ENCODE measurements around the gene RRP12.
A peak's percentile ranks its signal among the peaks of the same experiment; 100 is the strongest.

The RRP12 gene

DNA sequence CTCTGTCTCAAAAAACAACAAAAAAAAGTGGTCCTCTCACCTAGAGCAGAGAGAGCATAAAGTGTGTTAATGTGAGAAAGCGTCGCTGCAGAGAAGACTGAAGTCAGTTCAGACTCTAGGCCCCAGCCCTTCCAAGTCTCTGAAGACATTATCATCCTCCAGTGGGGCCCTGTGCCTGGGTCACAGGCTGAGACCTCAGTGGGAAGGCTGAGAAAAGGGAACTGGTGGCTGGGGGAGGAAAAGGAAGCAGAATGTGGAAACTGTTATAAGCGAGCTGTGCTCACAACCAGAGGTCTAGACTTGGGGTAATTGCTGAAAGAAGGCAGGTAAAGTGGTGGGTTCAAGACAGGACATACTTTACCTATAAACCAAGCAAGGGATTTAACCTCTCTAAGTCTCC, 4.9 kb upstream of the RRP12 start:
- no peak for DNase-seq

DNA sequence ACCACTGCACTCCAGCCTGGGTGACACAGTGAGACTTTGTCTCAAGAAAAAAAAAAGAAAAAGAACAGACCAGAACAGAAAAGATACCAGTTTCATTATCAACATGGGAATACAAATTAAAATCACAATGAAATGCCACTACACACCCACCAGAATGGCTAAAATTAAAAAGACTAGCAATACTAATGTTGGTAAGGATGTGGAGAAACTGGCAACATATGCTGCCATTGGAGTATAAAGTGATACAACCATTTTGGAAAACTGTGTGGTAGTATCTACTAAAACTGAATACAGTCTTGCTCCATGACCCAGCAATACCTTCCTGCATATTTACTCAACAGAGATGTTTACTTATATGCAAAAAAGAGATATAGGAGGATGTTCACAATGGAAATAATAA, 2.9 kb upstream of the RRP12 start:
- DNase-seq = no peak

DNA sequence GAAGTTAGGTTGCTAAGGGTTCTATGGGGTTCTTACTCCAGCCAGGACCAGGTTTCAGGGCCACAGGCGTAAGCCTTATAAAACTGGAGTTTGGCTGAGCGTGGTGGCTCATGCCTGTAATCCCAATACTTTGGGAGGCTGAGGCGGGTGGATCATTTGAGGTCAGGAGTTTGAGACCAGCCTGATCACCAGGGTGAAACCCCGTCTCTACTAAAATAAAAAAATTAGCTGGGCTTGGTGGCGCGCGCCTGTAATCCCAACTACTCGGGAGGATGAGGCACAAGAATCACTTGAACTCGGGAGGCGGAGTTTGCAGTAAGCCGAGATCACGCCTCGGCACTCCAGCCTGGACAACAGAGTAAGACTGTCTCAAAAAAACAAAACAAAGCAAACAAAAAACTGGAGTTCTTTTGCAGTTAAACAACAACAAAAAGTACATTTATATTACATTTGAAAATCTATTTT, 347 bp upstream of the RRP12 start:
- no peak for DNase-seq

DNA sequence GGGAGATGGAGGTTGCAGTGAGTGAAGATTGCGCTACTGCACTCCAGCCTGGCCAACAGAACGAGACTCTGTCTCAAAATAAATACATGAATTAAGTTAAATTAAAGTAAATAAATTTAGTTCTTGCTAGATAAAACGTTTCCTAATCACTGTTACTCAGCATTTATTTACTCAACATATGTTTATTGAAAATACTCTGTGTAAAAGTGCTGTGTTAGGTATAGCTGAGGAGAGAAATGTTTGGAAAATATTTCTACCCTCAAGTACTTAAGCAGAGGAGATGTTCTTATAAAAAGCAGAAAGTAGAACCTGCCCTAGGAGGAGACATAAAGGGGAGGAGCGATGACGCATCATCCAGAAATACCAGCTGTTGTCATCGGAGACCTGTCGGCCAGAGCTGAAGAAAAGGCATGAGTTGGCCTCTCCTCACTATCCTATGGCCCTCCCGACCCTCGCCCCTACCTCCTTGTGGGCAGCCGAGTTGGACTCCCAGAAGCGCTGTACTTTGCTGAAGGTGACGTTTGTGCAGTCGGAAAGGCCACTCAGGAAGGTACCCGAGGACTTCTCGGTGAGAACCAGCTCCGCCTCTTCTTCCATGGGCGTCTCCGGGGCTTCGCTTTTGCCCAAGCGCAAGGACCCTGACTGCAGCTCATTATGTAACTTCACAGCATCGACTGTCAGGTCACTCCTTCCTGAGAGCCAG, 1.1 kb downstream of the RRP12 start:
- peak; percentile 47 for DNase-seq

DNA sequence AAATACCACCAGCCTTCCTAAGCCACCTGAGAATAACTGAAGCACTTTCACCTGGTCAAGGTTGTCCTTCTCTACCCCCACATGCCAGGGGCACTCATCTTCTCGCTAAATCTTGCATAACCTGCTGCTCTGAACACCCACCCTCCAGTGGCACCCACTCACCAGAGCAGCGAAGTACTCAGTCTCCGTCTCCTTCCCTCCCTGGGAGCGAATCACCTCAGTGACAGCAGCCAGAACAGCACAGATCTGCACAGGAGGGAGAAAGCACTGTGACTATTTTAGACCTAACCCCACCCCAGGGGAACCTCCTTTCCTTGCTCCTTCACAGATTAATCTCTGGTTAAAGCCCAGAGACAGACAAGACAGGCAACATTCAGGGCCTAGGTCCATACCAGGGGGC, 5.1 kb downstream of the RRP12 start:
- DNase-seq = no peak

DNA sequence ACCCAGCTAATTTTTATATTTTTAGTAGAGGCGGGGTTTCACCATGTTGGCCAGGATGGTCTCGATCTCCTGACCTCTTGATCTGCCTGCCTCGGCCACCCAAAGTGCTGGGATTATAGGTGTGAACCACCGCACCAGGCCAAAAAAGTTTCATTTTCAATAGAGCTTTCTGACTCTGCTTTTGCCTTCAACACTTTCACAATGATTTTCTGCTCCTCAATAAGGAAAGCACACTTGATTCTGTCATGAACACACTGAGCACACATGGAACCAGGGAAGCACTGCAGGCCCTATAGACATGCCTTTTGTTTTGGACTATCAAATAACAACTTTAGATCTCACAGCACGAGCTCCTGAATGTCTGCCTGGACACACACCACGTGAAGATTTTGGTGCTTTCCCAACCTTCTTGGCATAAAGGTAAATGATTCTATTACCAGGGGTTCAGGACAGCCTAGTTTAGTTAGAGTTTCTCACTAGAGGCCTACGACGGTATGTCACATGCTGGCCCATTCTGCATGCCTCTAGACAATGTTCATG, 8.0 kb downstream of the RRP12 start:
- no peak for DNase-seq

DNA sequence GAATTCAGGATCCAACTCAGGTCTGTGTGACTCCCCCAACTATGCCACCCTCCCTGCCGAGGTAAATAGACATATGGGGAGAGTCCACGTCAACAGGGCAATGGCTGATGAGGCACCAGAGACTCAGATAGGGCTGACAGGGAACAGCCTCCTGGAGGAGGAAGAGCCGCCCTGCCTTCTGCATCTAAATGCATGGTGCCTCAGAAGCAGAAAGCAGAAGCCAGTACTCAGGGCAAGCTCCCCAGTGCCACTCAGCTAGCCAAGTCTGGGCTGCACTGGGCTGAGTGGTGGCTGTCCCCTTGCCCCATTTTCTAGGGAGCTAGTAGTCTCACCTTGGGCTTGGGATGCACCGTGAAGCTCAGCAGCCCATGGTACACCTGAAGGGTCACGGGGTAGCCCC, 11.0 kb downstream of the RRP12 start:
- no peak for DNase-seq

DNA sequence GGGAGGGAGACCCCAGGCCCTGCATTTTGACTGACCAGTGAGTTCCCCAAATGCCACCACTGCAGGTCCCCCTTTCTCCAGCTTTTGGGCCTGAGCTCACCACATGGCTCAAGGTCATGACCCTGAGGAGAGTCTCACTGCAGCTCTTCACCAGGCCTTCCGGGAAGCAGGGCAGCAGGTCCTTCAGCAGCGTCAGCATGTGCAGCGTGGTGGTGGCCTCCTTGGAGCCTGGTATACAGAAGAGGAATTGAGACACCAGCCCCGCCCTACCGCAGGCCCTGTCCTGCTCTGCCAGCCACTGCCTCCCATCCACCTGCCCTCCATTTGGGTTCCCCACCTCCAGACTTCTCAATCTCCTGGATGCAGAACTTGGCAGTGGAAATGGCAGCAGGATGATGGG, 13.0 kb downstream of the RRP12 start:
- DNase-seq = no peak

DNA sequence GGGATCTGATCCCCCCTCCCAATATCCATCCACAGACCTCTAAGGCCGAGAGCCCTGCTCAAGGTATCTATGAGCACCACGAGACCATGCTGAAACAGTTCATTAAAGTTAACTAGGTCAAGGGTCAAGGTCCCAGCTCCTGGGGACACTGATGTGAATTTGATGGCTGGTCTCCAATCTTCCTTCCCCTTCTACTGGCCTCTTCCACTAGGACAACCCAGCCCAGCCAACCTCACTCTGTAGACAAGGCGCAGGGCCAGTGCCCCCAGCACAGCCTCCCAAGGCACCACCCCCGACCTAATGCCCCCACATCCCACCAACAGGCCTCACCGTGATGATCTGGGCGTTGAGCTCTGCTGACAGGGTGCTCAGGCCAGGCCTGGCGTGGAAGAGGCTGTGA, 15.6 kb downstream of the RRP12 start:
- no peak for DNase-seq

DNA sequence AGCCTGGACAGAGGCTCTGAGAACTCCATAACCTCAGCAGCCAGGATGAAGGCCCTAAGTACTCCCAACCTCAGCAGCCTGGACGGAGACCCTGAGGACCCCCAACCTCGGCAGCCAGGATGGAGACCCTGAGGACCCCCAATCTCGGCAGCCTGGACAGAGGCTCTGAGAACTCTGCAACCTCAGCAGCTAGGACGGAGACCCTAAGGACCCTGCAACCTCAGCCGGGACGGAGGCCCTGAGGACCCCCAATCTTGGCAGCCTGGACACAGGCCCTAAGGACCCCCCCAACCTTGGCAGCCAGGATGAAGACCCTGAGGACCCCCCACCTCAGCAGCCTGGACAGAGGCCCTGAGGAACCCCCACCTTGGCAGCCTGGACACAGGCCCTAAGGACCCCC, 16.5 kb downstream of the RRP12 start:
- DNase-seq = no peak

DNA sequence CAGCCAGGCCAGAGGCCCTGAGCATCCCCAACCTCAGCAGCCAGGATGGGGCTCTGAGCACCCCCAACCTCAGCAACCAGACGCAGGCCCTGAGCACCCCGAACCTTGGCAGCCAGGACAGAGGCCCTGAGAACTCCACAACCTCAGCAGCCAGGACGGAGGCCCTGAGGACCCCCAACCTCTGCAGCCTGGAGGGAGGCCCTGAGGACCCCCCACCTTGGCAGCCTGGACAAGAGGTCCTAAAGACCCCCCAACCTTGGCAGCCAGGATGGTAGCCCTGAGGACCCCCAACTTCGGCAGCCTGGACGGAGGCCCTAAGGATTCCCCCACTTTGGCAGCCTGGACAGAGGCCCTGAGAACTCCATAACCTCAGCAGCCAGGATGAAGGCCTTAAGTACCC, 17.0 kb downstream of the RRP12 start:
- no peak for DNase-seq

DNA sequence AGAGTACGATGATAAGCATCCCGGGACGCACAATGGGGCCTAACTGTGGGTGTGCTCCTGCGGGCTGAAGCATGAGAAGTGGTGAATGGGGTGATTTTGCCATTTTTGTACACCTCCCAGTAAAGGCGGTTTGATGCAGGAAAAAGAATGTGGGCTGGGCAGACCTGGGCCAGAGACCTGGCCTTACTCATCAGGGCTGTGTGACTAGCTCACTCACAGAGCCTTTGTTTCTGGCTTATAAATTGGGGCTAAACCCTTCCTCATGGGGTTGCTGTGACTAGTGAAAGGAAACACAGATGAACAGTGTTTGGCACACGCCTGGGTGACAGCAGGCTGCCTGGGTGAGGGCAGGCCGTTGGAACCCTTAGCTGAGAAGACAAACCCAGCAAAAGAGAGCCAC, 18.0 kb downstream of the RRP12 start:
- DNase-seq = no peak

DNA sequence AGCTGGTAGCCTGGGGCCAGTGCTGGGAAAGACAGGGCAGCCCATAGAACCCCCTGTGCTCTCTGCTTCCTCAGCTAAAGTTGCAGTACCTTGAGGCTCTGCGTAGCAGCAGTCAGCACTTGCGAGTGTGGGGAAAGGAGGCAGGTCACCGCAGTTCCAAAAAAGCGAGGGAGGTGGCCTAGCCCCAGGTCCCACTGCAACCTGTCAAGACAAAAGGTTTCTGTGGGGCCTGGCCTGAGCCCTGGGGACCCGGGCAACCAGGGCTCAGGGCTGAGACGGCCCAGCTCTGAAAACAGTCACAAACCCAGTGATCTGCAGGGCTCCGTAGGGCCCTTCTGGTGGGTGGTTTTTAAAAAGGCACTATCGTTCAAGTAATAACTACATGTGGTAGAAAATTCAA, 19.5 kb downstream of the RRP12 start:
- no peak for DNase-seq

DNA sequence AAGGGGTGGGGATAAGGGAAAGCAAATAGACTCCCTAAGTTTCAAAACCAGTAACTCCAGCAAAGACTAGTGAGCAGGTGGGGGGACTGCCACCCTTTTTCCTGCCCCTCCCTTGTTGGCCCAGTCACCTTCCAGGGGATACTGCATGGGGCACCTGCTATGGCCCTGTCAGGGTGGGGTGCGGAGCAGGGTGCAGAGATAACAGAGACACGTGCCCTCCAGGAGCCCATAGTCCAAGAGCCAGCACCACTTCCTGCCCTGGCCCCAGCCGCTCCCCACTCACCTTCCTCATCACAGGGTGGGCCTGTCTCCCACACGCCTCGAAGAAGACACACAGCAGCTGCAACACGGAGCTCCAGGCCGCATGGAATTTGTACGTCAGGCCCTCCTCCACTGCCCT, 20.6 kb downstream of the RRP12 start:
- DNase-seq = no peak

DNA sequence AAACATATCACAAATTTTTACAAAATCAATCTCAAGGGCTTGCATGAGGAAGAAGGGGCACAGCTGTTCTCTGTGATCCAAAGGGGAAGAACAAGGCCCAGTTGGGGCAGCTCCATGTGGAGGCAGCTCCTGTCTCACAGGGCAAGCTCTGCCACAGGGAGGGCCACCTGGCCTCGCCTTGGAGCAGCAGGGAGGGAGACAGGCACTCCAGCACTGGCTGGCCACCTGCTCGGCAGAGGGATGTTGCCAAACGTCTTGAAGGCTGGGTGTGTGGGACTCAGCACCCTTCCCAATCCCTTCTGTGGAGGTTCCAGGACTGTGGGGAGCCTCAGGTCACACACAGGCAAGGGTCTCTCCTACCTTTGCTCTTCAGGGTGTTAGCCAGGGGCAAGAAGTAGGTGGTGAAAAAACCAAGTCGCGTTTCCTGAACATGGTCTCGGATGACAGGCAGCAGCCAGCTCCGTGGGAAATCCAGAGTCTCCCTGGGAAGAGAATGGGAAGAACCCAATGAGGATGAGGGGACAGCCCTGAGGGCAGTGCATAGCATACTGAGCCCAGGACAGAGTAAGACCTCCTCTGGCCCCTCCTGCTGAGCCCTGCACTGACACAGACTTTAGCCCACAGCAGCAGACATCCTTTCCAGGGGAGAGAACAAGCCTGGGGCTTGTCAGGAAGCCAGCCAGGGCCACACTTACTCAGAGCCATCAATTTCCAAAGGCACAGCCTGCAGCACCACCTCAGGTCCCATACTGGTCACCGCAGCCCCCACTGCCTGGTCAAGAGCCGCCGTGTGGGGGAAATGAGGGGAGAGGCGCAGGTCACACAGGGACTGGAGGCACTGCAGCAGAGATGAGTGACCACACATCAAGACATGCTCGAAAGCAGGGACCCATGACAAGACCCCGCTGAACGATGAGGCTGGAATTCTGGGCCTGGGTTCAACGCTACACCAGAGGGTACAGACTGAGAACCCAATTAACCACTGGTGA, 21.9 kb downstream of the RRP12 start:
- no peak for DNase-seq

DNA sequence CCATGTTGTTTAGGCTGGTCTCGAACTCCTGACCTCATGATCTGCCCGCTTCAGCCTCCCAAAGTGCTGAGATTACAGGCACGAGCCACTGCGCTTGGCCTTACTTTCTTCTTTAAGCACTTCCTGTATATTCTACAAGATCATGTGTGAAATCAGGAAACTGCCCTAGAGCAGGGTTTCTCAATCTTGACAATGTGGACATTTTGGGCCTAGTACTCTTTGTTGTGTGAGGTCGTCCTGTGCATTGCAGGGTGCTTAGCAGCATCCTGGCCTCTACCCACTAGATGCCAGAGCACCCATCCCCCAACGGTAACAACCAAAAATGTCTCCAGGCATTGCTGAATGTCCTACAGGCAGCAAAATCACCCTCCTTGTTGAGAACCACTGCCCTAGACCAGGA, 24.7 kb downstream of the RRP12 start:
- no peak for DNase-seq

DNA sequence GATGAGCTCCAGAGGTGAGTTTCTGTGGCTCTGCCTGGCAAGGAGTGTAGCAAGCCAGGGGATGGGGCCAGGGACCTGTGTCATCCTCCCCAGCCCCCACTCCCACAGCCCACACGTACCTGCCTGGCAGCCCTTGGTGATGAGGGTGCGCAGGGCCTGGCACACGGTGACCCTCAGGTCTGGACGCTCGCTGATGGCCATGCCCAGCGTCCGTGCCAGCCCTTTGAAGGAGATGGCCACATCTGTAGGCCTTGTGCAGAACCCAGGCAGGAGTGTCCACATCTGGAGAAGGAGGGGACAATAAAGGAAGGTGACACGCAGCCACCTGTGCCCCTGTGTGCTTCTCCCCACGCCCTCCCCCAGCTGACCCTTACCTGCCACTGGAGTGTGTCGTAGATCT, 27.7 kb downstream of the RRP12 start:
- DNase-seq = no peak

DNA sequence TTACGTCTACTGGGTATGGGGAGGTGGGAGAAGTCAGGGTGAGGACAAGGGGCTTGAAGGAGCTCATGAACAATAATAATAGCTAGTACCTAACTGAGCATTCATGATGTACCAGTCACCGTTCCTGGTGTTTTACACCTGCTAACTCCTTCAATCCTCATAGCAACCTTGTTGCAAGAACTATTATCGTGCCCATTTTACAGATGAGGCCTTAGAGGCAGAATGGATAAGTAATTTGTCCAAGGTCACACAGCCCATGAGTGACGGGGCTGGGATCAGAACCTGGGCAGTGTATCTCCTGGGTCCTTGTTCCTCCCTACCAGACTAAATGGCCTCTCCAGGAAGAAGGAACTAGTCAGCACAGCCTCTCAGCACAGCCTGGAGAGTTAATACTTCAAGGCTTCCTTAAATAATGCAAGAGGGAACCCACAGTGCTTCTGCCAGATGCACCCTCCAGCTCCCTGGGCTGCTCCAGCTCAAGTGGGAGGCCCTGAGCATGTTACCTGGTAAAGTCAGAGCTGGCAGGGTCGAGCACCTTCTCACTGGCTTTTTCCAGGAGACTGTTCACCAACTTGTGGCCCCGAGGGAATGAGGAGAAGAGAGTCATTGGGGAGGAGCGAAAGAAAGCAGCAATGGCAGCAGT, 28.8 kb downstream of the RRP12 start:
- no peak for DNase-seq

DNA sequence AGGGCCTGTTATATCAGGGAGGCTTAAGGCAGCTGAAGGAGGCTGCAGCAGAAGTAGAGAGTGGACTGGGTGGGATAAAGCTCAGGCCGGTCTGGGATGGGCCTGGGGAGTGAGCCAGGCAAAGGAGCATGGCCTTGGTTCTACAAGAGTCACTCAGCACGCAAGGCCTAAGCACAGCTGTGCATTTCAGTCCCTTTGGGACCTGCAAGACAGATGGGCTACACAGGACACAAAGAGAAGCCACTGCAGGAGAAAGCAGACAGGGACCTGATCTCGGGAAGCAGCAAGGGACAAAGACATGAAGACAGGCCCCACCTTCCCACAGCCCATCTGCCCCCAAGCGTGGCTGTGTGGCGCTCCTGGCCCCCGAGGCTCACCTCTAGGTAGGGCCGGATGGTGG, 29.4 kb downstream of the RRP12 start:
- DNase-seq = no peak

DNA sequence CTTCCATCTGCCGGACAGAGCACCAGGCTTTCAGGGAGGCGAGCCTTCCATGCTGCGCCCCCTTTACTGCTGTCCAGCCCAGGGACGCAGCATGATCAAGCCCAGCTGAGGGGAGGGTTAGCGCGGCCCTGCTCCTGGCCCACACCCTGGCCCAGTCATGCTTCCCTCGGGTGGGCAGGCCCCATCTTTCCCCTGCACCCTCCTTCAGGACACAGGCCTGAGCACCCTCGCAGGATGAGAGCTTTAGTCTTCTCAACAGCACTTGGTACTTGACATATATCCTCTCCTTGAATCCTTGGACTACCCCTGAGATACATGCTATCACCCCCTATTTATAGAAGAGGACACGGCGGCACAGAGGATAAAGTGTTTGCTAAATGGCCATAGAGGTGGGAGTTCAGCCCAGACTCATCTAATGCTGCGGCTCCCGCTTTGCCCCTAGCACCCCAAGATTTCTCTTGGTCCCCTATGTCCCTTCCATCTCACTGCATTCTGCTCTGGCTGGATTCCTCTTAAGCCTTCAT, 34.0 kb downstream of the RRP12 start:
- DNase-seq = no peak

DNA sequence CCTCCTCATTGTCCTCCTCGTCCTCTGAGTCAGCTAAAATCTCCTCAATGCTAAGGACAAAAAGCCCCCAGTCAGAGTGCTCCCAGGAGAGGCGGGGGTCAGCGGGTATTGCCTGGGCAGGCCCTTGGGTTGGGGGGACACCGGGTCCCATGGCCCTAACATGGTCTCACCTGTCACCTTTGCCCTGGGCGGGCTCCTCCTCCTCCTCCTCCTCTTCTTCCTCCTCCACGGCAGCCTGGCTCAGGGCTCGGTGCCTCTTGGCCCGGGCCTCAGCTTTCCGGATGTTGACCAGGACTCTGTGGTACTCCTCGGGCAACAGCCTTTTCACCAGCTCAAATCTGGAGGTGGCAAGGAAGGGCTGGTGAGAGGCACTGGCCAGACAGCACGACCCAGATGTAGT, 34.6 kb downstream of the RRP12 start:
- no peak for DNase-seq

DNA sequence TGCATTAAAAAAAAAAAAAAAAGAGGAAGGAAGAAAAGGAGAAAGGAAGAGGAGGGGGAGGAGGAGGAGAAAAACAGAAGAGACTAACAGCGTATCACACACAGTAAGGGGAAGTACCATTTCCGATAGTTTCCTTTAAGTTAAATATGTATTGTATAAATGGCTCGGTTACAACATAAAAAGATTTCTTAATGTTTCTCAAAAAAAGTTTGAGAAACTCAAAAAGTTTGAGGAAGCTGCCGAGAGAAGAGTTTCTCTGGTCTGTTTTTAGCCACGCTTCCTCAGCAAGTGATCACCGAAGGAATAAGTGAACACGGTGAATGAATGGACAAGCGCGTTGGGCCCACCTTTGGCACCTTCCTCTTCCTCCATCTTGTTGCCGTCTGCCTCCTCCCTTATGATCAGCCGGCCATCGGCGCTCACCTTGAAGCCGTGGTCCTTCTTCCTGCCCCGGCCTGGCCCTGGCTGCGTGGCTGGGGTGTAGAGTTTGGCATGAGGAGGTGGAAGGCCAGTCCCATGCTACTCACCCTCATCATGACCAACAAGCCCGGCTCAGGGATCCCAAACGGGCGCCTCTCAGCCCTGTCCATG, 35.3 kb downstream of the RRP12 start:
- no peak for DNase-seq

DNA sequence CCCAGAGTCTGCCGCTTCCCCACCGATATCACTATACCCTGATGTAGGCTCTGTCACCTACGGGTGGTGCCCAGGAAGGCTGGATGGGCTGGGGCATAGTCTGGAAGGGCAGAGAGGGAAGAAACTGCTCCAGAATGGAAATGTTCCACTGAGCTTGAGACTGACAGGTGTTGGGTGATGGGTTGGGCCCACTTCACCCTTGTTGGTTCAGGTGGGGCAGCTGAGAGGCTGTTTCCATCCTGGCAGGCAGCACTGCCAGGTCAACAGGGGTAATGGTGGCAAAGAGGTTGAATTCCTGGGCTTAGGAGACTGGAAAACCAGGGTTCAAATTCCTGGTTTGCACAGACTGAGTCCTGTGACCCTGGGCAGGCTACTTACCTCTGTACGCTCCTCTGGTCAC, 38.1 kb downstream of the RRP12 start:
- DNase-seq = no peak

Measured in fibroblast of skin of right quadriceps (primary cell).